ENCODE measurements around the gene SORCS1.

The SORCS1 gene

GRCh38 chr10:107056182-107056581 is 108.3 kb downstream of the SORCS1 start:
- no peaks in the 10 kb centered on the region for H3K79me2 ChIP-seq (ENCODE audit: insufficient read depth, low read length)
- no peak overlapping the region for H3K27ac ChIP-seq (ENCODE audit: low read depth, low read length, poor library complexity, severe bottlenecking)
- H3K9ac ChIP-seq (ENCODE audit: low read length): no peak overlapping the region
- no peak overlapping the region for H2AFZ ChIP-seq (ENCODE audit: low read length)
- no peak overlapping the region for H3K4me3 ChIP-seq (ENCODE audit: low read depth, low read length, poor library complexity, severe bottlenecking)
- no peaks in the 10 kb centered on the region for H3K9me3 ChIP-seq (ENCODE audit: low read length)
- no peak overlapping the region for H3K4me2 ChIP-seq (ENCODE audit: low read length)
- H3K9me2 ChIP-seq (ENCODE audit: low read depth, low read length): no peaks in the 10 kb centered on the region
- no peaks in the 10 kb centered on the region for H3F3A ChIP-seq (ENCODE audit: insufficient read depth, low read length)
- no peaks in the 10 kb centered on the region for H3K4me1 ChIP-seq (ENCODE audit: insufficient read depth, low read length, severe bottlenecking)
- H4K20me1 ChIP-seq (ENCODE audit: insufficient read depth, low read length): no peaks in the 10 kb centered on the region
- TF ChIP-seq EZH2 (IDR thresholded peaks at IDR 0.05; ENCODE audit: borderline replicate concordance, low read length) (no peak), CTCF (IDR thresholded peaks at IDR 0.05; ENCODE audit: low read length) (no peak)
- no peaks in the 10 kb centered on the region for H3K27me3 ChIP-seq (ENCODE audit: insufficient read depth, low read length)
- H3K36me3 ChIP-seq (ENCODE audit: insufficient read depth, low read length): no peaks in the 10 kb centered on the region

DNA sequence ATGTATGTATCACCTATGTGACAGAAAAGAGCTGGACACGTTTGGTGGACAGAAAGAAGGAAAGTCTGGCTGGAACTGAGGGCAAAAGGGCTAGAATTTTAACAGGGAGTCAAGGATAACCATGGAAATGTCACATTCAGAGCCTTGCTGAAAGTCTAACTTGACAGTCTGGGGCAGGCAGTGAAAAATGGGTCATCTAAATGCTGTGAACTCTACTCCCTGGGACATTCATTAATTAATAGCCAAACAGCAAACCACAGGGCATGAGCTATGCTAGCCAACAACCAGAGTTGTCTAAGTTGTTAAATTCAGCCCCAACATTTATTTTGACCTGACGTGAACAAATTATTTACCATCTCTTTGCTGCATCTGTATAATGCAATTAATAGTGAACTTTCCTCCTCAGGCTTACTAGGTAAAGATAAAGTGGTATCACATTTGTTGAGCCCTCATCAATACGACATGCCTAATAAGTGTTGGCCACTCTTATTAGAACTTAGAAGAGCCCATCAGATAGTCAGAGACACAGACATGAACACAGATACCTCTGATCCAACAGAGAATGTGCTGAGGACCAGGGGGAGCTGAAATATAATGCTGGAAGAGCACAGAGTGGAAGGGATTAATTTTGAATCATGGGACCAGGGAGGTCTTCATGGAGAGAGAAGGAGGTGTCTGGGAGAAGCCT is 109.9 kb downstream of the SORCS1 start:
- H3K36me3 ChIP-seq (ENCODE audit: insufficient read depth, low read length): no peaks in the 10 kb centered on the region
- no peak overlapping the region for H3K9ac ChIP-seq (ENCODE audit: low read length)
- no peaks in the 10 kb centered on the region for H3F3A ChIP-seq (ENCODE audit: insufficient read depth, low read length)
- no peaks in the 10 kb centered on the region for H3K9me2 ChIP-seq (ENCODE audit: low read depth, low read length)
- no peak overlapping the region for H3K4me3 ChIP-seq (ENCODE audit: low read depth, low read length, poor library complexity, severe bottlenecking)
- no peaks in the 10 kb centered on the region for H3K4me1 ChIP-seq (ENCODE audit: insufficient read depth, low read length, severe bottlenecking)
- H2AFZ ChIP-seq (ENCODE audit: low read length): no peak overlapping the region
- TF ChIP-seq CTCF (IDR thresholded peaks at IDR 0.05; ENCODE audit: low read length) (no peak), EZH2 (IDR thresholded peaks at IDR 0.05; ENCODE audit: borderline replicate concordance, low read length) (no peak)
- H3K27ac ChIP-seq (ENCODE audit: low read depth, low read length, poor library complexity, severe bottlenecking): no peak overlapping the region
- no peaks in the 10 kb centered on the region for H4K20me1 ChIP-seq (ENCODE audit: insufficient read depth, low read length)
- no peak overlapping the region for H3K4me2 ChIP-seq (ENCODE audit: low read length)
- no peaks in the 10 kb centered on the region for H3K79me2 ChIP-seq (ENCODE audit: insufficient read depth, low read length)
- no peaks in the 10 kb centered on the region for H3K27me3 ChIP-seq (ENCODE audit: insufficient read depth, low read length)
- no peaks in the 10 kb centered on the region for H3K9me3 ChIP-seq (ENCODE audit: low read length)

DNA sequence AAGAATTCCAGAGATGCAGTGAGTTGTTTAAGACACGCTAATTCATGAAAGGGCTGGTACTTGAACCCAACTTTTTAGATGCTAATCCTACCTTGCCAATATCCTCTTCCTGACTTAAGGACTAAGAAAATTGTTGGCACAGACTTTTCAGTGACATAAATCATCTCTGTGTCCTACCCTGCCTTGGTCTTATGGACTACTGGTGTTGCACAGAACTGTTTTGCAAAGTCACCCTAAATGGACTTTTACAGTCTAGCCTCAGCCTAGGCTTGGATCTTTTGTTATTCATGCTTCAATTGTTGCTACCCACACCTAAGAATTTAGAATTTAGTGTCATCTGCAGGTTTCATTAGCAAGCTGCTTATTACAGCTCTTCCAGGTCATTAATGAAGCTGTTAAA is 112.7 kb downstream of the SORCS1 start:
- Histone ChIP-seq H4K20me1 (ENCODE audit: insufficient read depth, low read length) (no peaks in the 10 kb centered on the region), H3K79me2 (ENCODE audit: insufficient read depth, low read length) (no peaks in the 10 kb centered on the region), H3K36me3 (ENCODE audit: insufficient read depth, low read length) (no peaks in the 10 kb centered on the region), H3K4me1 (ENCODE audit: insufficient read depth, low read length, severe bottlenecking) (no peaks in the 10 kb centered on the region), H3K9ac (ENCODE audit: low read length) (no peak overlapping the region), H3F3A (ENCODE audit: insufficient read depth, low read length) (no peaks in the 10 kb centered on the region), H3K27ac (ENCODE audit: low read depth, low read length, poor library complexity, severe bottlenecking) (no peak overlapping the region), H3K27me3 (ENCODE audit: insufficient read depth, low read length) (no peaks in the 10 kb centered on the region), H3K4me3 (ENCODE audit: low read depth, low read length, poor library complexity, severe bottlenecking) (no peak overlapping the region), H3K4me2 (ENCODE audit: low read length) (no peak overlapping the region), H3K9me3 (ENCODE audit: low read length) (no peaks in the 10 kb centered on the region), H3K9me2 (ENCODE audit: low read depth, low read length) (no peaks in the 10 kb centered on the region), H2AFZ (ENCODE audit: low read length) (no peak overlapping the region)
- TF ChIP-seq EZH2 (IDR thresholded peaks at IDR 0.05; ENCODE audit: borderline replicate concordance, low read length) (no peak), CTCF (IDR thresholded peaks at IDR 0.05; ENCODE audit: low read length) (no peak)
